ENCODE results near the gene NRXN3.

GRCh38 chr14:78143489-78144145, 26.6 kb upstream of the NRXN3 start:
- TF ChIP-seq CTCF (IDR thresholded peaks at IDR 0.05) = no peak
- TF ChIP-seq REST (IDR thresholded peaks at IDR 0.05; ENCODE audit: insufficient read depth in 1 of 2, low read depth in 2 of 2, low read length in 1 of 2) = no peak
- TF ChIP-seq POLR2AphosphoS5 (IDR thresholded peaks at IDR 0.05; ENCODE audit: low read depth, low read length) = no peak

Measured in Panc1 (cell line).